ENCODE data around the gene INCENP.
"Not testable (repeated sequence)": the region's sequence is repeated elsewhere in the genome, so short reads cannot be mapped to it uniquely, and the experiment has no call there.

The INCENP gene

DNA sequence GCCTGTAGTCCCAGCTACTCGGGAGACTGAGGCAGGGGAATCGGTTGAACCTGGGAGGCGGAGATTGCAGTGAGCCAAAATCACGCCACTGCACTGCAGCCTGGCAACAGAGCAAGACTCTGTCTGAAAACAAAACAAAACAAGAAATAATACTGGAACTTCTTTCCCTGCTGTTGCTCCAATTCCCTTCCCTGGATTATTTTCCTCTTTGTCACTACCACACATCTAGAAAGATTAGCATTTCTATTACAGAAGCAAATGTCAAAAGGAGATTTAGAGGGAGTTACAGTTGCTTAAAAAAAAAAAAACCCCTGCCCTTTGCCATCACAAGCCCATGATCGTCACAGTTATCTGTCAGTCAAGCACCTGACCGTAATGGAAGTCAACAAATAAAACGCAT is 48.5 kb downstream of the INCENP start:
- DNase-seq: no peak

DNA sequence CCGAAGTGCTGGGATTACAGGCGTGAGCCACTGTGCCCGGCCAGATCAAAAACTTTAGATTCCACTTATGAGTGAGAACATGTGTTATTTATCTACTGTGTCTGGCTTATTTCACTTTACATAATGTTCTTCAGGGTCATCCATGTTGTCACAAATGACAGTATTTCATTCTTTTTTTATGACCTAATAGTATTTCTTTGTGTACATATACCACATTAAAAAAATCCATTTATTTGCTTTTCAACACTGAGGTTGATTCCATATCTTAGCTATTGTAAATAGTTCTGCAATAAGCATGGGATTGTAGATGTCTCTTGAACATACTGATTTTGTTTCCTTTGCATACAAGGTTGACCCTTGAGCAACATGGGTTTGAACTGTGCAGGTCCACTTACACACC is 53.0 kb downstream of the INCENP start:
- no peak for DNase-seq

DNA sequence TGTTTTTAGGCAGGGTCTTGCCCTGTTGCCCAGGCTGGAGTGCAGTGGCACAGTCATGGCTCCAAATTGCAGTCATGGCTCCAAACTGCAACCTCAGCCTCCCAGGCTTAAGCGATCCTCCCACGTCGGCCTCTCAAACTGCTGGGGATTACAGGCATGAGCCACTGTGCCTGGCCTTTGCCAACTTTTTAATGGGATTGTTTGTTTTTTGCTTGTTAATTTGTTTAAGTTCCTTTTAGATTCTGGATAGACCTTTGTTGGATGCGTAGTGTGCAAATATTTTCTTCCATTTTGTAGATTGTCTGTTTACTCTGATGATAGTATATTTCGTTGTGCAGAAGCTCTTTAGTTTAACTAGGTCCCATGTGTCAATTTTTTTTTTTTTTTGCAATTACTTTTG is 56.2 kb downstream of the INCENP start:
- no peak for DNase-seq

DNA sequence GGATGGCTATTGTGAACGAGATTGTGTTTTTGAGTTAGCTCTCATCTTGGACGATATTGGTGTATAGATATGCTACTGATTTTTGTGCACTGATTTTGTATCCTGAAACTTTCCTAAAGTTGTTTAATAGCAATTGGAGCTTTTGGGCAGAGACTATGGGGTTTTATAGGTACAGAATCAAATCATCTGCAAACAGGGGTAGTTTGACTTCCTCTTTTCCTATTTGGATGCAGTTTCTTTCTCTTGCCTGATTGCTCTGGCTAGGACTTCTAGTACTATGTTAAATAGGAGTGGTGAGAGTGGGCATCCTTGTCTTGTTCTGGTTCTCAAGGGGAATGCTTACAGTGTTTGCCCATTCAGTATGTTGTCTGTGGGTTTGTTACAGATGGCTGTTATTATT is 57.3 kb downstream of the INCENP start:
- no peak for DNase-seq

DNA sequence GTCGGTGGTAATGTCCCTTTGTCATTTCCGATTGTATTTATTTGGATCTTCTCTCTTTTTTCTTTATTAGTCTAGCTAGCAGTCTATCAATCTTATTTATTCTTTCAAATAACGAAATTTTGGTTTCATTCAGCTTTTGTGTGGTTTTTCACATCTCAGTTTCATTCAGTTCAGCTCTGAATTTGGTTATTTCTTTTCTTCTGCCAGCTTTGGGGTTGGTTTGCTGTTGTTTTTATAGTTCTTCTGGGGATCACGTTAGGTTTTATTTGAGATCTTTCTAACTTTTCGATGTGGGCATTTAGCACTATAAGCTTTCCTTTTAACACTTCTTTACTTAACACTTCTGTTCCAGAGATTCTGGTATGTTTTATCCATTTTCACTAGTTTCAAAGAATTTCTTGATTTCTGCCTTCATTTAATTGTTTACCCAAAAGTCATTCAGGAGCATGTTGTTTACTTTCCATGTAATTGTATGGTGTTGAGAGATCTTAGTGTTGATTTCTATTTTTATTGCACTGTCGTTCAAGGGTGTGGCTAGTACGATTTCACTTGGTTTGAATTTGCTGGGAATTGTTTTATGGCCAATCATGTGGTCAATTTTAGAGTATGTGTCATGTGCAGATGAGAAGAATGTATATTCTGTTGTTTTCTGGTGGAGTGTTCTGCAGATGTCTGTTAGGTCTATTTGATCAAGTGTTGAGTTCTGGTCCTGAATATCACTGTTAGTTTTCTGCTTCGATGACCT is 58.5 kb downstream of the INCENP start:
- no peak for DNase-seq

DNA sequence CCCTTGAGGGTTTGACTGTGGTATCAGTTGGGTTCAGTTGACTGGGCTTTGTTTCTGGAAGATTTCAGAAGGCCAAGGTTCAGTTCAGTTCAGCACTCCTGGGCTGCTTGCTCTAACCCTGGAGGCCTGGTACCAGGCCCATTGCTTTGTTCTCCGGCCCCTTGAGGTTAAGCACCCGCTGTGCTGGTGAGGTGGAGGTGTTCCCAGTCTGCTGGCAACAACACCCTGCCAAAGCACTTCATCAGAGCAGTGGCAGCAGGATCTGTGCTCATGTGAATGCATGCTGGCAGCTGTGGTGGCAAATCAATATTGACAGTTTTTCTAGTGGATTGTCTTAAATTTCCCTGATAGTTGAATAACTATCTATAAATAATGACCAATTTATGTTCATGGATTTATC is 62.4 kb downstream of the INCENP start:
- no peak for DNase-seq

DNA sequence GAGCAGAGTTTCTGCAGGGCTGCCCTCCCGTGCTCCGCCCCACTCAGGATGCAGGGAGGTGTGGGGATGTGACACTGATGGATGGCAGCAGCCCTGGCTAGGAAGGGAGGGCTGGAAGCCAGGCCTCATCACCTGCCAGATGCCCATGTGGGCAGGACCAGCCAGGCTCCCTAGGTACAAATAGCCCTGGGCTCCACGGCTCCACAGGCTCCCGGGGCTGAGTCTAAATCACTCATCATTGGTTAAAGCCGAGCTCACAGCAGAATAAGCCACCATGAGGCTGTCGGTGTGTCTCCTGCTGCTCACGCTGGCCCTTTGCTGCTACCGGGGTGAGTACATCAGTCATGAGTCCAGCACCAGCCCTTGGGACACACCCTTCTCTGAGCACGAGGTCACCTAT is 66.2 kb downstream of the INCENP start, which contains the start of gene SCGB1D1:
Gene SCGB1D1 (plus strand): TSS at position 206 of the 400 bp plus-strand sequence. CDS start 69 bp downstream, at position 275.
- DNase-seq: no peak

DNA sequence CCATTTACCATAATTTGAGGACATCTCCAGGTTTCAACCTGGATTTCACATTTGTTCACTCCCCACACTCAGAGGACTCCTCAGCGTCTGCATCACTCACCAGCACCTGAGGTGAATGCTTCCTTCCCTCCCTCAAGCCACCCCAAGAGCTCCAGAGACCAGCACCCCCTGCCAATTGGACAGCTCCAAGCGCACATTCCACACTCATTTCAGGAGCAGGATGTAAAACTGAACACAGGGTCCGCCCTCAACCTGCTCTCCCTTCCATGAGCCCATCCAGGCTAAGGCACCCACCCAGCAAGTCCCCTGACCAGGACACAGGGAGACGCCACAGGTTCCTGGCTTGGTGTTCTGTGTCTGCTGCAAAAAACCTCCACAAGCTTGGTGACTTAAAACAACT is 70.1 kb downstream of the INCENP start:
- no peak for DNase-seq

DNA sequence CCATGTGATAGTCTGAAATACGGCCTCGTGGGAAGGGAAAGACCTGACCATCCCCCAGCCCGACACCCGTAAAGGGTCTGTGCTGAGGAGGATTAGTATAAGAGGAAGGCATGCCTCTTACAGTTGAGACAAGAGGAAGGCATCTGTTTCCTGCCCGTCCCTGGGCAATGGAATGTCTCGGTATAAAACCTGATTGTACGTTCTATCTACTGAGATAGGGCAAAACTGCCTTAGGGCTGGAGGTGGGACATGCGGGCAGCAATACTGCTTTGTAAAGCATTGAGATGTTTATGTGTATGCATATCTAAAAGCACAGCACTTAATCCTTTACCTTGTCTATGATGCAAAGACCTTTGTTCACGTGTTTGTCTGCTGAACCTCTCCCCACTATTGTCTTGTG is 71.2 kb downstream of the INCENP start:
- not testable (repeated sequence) for DNase-seq

DNA sequence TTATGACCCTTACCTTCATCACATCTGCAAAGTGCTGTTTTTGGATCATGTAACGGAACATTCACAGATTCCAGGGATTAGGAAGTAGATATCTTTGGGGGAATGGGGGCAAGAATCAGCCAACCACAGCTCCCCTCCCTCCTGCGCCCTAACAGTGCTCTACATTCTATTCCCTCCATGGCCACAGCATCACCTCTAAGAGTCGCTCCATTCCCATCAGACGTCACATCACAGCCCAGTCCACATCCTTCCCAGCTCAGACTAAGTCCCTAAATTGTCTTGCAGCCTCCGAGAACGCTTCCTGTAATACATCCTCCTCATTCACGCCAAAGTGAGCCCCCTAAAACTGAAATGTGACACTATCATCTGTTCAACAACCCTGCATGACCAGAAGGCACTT is 72.1 kb downstream of the INCENP start:
- DNase-seq: no peak

DNA sequence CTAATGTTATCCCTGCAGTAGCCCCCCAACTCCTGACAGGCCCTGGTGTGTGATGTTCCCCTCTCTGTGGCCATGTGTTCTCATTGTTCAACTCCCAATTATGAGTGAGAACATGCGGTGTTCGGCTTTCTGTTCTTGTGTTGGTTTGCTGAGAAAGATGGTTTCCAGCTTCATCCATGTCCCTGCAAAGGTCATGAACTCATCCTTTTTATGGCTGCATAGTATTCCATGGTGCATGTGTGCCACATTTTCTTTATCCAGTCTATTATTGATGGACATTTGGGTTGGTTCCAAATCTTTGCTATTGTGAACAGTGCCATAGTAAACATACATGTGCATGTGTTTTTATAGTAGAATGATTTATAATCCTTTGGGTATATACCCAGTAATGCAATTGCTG is 73.6 kb downstream of the INCENP start:
- DNase-seq: not testable (repeated sequence)

DNA sequence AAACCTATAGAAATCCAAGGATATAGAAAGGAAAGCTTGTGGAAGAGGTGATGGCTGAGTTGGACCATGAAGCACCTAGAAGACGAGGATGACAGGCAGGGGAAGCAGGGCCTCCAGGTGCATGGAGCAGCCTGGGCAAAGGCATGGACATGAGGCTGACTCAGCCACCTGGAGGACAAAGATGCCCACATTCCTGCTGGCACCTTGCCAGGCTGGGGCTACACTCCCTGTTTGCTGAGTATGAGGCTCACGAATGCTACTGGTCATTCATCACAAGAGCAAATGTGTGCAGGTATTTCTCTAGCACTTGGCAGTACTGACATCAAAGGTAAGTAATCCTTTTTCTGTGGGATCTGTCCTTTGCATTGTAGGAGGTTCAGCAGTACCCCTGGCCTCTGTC is 77.6 kb downstream of the INCENP start:
- DNase-seq: no peak
